Stimulated activated CD8-positive, alpha-beta memory T cell treated with anti-CD3 and anti-CD28 coated beads, Interleukin-7, amount 100 ng/mL, for 24 hours (primary cell): ENCODE measurements around the gene UPP1.
"Not testable (repeated sequence)": the region's sequence is repeated elsewhere in the genome, so short reads cannot be mapped to it uniquely, and the experiment has no call there.

ENCODE experiments used
- DNase-seq: peaks from one replicate; pipeline ENCODE4 v3.0.0-alpha.2; 2020; ENCODE audit warnings: low read depth

UPP1 gene

GRCh38 chr7:48112401-48113165, 23.5 kb downstream of the UPP1 start:
- DNase-seq: no peak

DNA sequence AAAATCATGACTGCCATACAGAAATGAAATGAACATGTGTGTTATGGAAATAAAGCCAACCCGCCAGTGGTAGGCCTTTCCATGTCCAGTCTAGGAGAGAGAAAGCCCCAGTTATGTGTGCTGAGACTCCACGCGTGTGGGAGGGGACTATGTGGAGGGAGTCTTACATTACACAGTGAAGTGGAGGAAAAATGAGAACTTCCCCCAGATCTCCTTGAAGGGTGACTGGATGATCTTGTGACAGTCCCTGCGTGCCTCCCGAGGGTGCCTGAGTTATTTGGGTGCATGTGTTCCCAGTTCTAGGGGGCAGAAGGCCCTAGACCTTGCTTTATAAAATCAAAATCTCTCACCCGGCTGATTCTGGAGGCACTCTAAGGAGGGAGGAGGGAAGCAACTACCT, 24.2 kb downstream of the UPP1 start:
- no peak for DNase-seq

- no peak for DNase-seq
Observed at GRCh38 chr7:48114115-48114514, 25.1 kb downstream of the UPP1 start.

DNA sequence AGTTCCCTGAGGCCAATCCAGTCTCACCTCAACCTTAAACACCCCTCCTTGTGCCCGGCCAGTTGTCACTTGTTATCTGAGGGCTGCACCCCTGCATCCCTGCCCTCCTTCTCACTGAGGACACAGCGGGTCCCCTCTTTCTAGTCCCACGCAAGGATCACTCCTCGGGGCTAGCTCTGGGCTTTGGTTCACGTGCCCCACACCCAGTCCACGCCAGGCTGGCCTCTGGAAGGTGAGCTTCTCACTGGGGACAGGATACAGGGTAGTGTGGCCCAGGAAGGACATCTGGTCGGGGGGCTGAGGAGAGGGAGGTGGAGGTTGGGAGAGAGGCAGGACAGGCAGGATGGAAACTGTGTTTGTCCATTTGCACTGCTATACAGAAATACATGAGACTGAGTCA, 25.5 kb downstream of the UPP1 start:
- no peak for DNase-seq

- DNase-seq: no peak
Observed at GRCh38 chr7:48116043-48116442, 27.0 kb downstream of the UPP1 start.

DNA sequence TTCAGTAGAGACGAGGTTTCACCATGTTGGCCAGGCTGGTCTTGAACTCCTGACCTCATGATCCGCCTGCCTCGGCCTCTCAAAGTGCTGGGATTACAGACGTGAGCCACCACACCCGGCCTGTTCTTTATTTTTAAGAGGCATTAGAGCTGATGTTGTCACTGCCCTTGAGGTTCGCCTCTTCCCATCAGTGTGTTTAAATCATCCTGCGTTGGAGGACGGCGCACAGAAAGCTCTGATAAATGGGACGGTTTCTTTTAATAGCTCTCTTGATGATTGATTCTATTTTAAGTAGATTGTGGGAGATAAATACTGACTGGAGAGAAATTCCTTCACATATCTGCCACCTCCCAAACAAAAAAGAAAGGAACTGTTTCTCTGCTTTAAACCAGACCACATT, 29.0 kb downstream of the UPP1 start:
- DNase-seq: no peak

DNA sequence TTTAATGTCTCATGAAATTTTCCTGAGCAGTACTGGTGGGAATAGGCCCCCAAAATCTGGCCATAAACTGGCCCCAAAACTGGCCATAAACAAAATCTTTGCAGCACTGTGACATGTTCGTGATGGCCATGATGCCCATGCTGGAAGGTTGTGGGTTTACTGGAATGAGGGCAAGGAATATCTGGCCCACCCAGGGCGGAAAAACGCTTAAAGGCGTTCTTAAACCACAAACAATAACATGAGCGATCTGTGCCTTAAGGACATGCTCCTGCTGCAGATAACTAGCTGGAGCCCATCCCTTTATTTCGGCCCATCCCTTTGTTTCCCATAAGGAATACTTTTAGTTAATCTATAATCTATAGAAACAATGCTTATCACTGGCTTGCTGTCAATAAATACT, 31.5 kb downstream of the UPP1 start:
- not testable (repeated sequence) for DNase-seq

DNA sequence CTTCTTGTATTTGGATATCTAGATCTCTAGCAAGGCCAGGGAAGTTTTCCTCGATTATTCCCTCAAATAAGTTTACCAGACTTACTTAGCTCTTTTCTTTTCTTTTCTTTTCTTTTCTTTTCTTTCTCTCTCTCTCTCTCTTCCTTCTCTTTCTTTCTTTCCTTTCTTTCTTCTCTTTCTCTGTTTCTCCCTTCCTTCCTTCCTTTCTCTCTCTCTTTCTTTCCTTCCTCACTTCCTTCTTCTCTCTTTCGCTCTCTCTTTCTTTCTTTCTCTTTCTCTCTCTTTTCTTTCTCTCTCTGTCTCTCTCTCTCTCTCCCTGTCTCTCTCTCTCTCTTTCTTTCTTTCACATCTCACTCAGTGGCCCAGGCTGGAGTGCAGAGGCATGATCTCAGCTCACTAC, 37.0 kb downstream of the UPP1 start:
- no peak for DNase-seq

GRCh38 chr7:48130658-48131108, 41.6 kb downstream of the UPP1 start:
- DNase-seq: no peak

DNA sequence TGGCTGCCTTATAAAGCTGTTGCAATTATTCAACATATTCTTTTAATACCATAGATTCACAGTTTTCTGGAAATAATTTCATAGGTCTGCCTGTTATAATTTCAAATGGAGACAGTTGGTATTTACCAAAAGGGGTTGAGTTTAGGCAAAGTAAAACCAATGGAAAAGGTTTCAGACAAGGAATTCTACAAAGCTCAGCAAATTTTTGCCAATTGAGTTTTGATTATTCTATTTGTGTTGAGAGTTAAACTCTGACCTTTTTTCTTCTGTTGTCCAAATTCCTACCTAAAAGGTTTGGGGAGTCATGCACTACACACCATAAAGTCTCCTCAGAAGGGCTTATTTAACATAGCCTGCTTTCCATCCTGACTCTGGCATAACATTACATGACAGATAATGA, 43.7 kb downstream of the UPP1 start:
- DNase-seq: no peak

DNA sequence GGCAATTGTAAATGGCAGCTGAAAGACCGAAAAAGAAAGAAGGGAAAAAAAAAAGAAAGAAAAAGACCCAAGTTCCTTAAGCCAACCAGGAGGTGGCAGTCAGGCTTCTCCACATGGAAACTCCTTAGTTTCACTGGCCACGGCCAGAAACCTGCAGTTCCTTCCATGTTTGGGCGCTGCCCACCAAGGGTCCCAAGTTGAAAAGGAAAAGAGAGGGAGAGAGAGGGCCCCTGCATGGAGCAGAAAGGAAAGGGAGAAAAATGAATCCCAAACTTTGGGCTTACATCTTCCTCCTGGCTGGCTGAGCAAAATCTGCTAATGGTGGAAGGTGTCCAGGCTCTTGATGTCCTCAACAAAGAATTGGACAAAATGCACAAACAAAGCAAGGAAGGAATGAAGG, 50.4 kb downstream of the UPP1 start:
- DNase-seq: no peak

DNA sequence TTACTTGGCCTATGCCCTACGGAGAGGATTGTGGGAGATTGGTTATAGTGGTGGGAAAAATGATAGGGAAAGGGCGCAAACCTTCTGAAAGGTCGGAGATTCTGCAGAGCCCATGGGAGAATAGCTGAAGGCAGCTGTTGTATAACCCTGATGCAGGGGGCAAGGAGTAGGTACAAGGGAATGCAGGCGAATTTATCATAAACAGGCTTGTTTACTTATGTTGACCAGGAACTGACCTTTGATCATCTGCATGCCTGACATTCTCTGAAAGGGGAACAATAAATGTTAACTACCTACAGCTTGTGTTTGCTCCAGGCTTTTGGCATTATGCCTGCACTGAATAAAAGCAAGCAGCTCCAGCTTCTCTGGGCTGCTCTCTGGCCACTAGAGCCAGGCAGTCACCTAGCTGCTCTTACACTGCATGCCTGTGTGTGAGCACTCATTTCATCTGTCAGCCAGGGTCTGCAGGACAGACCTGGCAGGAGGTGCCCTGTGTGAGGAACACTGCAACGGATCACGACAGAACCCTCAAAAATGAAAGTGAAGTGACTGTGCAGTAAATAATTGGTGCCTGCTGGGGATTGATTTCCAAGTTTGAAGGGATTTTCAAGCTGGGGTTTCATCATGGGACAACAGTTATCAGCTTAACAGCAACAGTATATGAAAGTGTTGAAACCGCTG, 51.1 kb downstream of the UPP1 start:
- no peak for DNase-seq

- DNase-seq: no peak
Observed at GRCh38 chr7:48141521-48141920, 52.5 kb downstream of the UPP1 start.

- no peak for DNase-seq
Observed at GRCh38 chr7:48144291-48144768, 55.3 kb downstream of the UPP1 start.

DNA sequence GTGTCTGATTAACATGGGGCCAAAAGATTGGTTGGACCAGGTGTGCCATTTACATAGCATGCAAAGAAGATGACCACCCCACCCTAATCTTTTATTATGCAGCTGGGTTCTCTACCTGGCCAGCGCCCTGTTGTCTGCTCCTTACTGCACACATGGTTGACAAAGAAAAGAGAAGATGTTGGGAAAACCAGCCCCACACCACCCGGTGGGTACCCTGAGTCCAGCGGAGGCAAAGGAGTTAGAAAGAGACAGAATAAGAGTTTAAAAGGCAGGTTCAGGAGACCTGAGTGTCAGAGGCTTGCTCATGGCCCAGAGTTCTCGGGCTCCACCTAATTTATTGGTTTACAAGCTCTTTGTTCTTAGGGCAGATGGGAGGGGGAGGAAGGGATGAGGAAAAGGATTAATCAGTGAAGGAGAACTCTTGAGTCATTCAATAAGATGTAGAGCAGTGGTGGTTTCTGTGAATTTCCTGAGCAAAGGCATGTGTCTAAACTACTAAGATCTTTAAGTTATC, 58.1 kb downstream of the UPP1 start:
- no peak for DNase-seq

GRCh38 chr7:48147690-48148089, 58.6 kb downstream of the UPP1 start:
- DNase-seq: not testable (repeated sequence)

GRCh38 chr7:48148311-48148710, 59.2 kb downstream of the UPP1 start:
- DNase-seq: no peak

GRCh38 chr7:48149058-48149457, 60.0 kb downstream of the UPP1 start:
- no peak for DNase-seq

GRCh38 chr7:48150086-48150485, 61.0 kb downstream of the UPP1 start:
- no peak for DNase-seq

- no peak for DNase-seq
Observed at GRCh38 chr7:48154792-48155413, 65.8 kb downstream of the UPP1 start.
